ENCODE data around the gene TAF5. TPM values are rescaled to one million over a fixed set of nuclear protein-coding genes. Genes with fewer than 3 reads are reported as not detected.
"Not testable (repeated sequence)": the region's sequence is repeated elsewhere in the genome, so short reads cannot be mapped to it uniquely, and the experiment has no call there.

Gene TAF5
- total RNA-seq, 3 donors from 2014 or later (not counting 1 experiment from before 2014, with no cell fraction given), result 3.6 to 8.8 (median 6.3) TPM

GRCh38 chr10:103353281-103353680 is 14.5 kb upstream of the TAF5 start:
- peaks cover under 1% of the 10 kb centered on the region for H3K36me3 ChIP-seq (ENCODE audit: control insufficient read depth, insufficient read depth, low read length)
- H3K4me3 ChIP-seq (ENCODE audit: low read length), result no peak overlapping the region
- DNase-seq, result no peak
- Mint-ChIP-seq H3K4me3 (no peak overlapping the region), H3K9me3 (no peaks in the 10 kb centered on the region), H3K27ac (no peak overlapping the region), H3K27me3 (ENCODE audit: low read depth in 2 of 2) (no peaks in the 10 kb centered on the region), H3K4me1 (peaks cover 0 to 5% of the 10 kb centered on the region in 2 donors), H3K36me3 (no peaks in the 10 kb centered on the region)
- H3K27ac ChIP-seq (ENCODE audit: low read length), result no peak overlapping the region
- no peak for ATAC-seq
- intact Hi-C loops (cut with micrococcal nuclease), result no loop called here
- H3K9me3 ChIP-seq (ENCODE audit: control insufficient read depth, insufficient read depth, low read length), result no peaks in the 10 kb centered on the region
- WGBS (ENCODE audit: insufficient coverage), result 73% methylated on average over 2 of the region's 2 CpGs
- no peaks in the 10 kb centered on the region for H3K27me3 ChIP-seq (ENCODE audit: control insufficient read depth, insufficient read depth, low read length)
- no peak for TF ChIP-seq CTCF (IDR thresholded peaks at IDR 0.05)
- peaks cover 10% of the 10 kb centered on the region for H3K4me1 ChIP-seq (ENCODE audit: control insufficient read depth, insufficient read depth, low read length)

GRCh38 chr10:103354567-103354966 is 13.2 kb upstream of the TAF5 start:
- H3K36me3 Mint-ChIP-seq; ATAC-seq; H3K9me3 Mint-ChIP-seq; H3K27me3 Mint-ChIP-seq (ENCODE audit: low read depth in 2 of 2); H3K36me3 ChIP-seq (ENCODE audit: control insufficient read depth, insufficient read depth, low read length); H3K4me1 ChIP-seq (ENCODE audit: control insufficient read depth, insufficient read depth, low read length); H3K4me3 ChIP-seq (ENCODE audit: low read length); H3K27ac Mint-ChIP-seq; intact Hi-C loops (cut with micrococcal nuclease); DNase-seq; H3K27ac ChIP-seq (ENCODE audit: low read length); H3K4me3 Mint-ChIP-seq; H3K4me1 Mint-ChIP-seq; H3K27me3 ChIP-seq (ENCODE audit: control insufficient read depth, insufficient read depth, low read length); H3K9me3 ChIP-seq (ENCODE audit: control insufficient read depth, insufficient read depth, low read length): not testable (repeated sequence)
- WGBS (ENCODE audit: insufficient coverage), result 94% methylated on average over 4 of the region's 4 CpGs

- Mint-ChIP-seq H3K27me3 (ENCODE audit: low read depth in 2 of 2) (no peaks in the 10 kb centered on the region), H3K4me1 (no peaks in the 10 kb centered on the region), H3K27ac (no peak overlapping the region), H3K9me3 (no peaks in the 10 kb centered on the region), H3K4me3 (no peak overlapping the region), H3K36me3 (no peaks in the 10 kb centered on the region)
- DNase-seq, result no peak
- Histone ChIP-seq H3K36me3 (ENCODE audit: control insufficient read depth, insufficient read depth, low read length) (no peaks in the 10 kb centered on the region), H3K27ac (ENCODE audit: low read length) (no peak overlapping the region), H3K9me3 (ENCODE audit: control insufficient read depth, insufficient read depth, low read length) (no peaks in the 10 kb centered on the region), H3K4me1 (ENCODE audit: control insufficient read depth, insufficient read depth, low read length) (peaks cover 4% of the 10 kb centered on the region), H3K27me3 (ENCODE audit: control insufficient read depth, insufficient read depth, low read length) (no peaks in the 10 kb centered on the region), H3K4me3 (ENCODE audit: low read length) (no peak overlapping the region)
- WGBS (ENCODE audit: insufficient coverage), result 87% methylated on average over 4 of the region's 5 CpGs
- intact Hi-C loops (cut with micrococcal nuclease), result no loop called here
- no peak for TF ChIP-seq CTCF (IDR thresholded peaks at IDR 0.05)
- no peak for ATAC-seq
These were observed 11.7 kb upstream of the TAF5 start for GRCh38 chr10:103355906-103356599.

GRCh38 chr10:103359493-103359892 is 8.3 kb upstream of the TAF5 start:
- intact Hi-C loops (cut with micrococcal nuclease); H3K36me3 Mint-ChIP-seq; H3K4me3 ChIP-seq (ENCODE audit: low read length); H3K27me3 Mint-ChIP-seq (ENCODE audit: low read depth in 2 of 2); H3K27me3 ChIP-seq (ENCODE audit: control insufficient read depth, insufficient read depth, low read length); H3K4me1 ChIP-seq (ENCODE audit: control insufficient read depth, insufficient read depth, low read length); H3K4me3 Mint-ChIP-seq; H3K4me1 Mint-ChIP-seq; H3K27ac Mint-ChIP-seq; H3K9me3 ChIP-seq (ENCODE audit: control insufficient read depth, insufficient read depth, low read length); H3K36me3 ChIP-seq (ENCODE audit: control insufficient read depth, insufficient read depth, low read length); H3K27ac ChIP-seq (ENCODE audit: low read length); H3K9me3 Mint-ChIP-seq; DNase-seq; ATAC-seq: not testable (repeated sequence)
- WGBS (ENCODE audit: insufficient coverage), result 91% methylated on average over 3 of the region's 4 CpGs

- H3K9me3 ChIP-seq (ENCODE audit: control insufficient read depth, insufficient read depth, low read length); DNase-seq; H3K36me3 ChIP-seq (ENCODE audit: control insufficient read depth, insufficient read depth, low read length); H3K4me1 Mint-ChIP-seq; H3K4me1 ChIP-seq (ENCODE audit: control insufficient read depth, insufficient read depth, low read length); H3K27ac Mint-ChIP-seq; H3K4me3 Mint-ChIP-seq; H3K27me3 Mint-ChIP-seq (ENCODE audit: low read depth in 2 of 2); ATAC-seq; H3K4me3 ChIP-seq (ENCODE audit: low read length); H3K36me3 Mint-ChIP-seq; H3K27ac ChIP-seq (ENCODE audit: low read length); H3K27me3 ChIP-seq (ENCODE audit: control insufficient read depth, insufficient read depth, low read length); H3K9me3 Mint-ChIP-seq: not testable (repeated sequence)
- 95% methylated on average over 9 of the region's 9 CpGs for WGBS (ENCODE audit: insufficient coverage)
- intact Hi-C loops (cut with micrococcal nuclease), result loop anchor here (10.0 kb wide), 1 partner anchor 716 kb away; the partner anchor contains the start of gene TRIM8
These were observed 7.0 kb upstream of the TAF5 start for GRCh38 chr10:103360791-103361190.

Data from natural killer cell (primary cell).